HG03066 (cell line): Measurements from ENCODE around the gene ZNF880.
"Not testable (repeated sequence)": the region's sequence is repeated elsewhere in the genome, so short reads cannot be mapped to it uniquely, and the experiment has no call there.

Experiments used
- ATAC-seq: cut with Tn5 transposase; IDR thresholded peaks from one replicate; pipeline ENCODE4 v1.9.1; 2021; ENCODE audit warnings: low read depth; ENCODE audit not compliant: unreplicated experiment

The ZNF880 gene

GRCh38 chr19:52369559-52370340, at the start of gene ZNF880:
ZNF880 (plus strand) TSS chr19:52369923; CDS start chr19:52369966, 43 bp downstream.
- ATAC-seq = peak; percentile 60

DNA sequence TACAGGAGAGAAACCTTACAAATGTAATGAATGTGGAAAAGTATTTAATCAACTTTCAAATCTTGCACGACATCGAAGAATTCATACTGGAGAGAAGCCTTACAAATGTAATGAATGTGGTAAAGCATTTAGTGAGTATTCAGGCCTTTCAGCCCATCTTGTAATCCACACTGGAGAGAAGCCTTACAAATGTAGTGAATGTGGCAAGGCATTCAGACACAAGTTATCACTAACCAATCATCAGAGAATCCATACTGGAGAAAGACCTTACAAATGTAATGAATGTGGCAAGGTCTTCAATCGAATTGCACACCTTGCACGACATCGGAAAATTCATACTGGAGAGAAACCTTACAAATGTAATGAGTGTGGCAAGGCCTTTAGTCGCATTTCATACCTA, 47.3 kb upstream of the ZNF880 start:
- ATAC-seq = no peak

DNA sequence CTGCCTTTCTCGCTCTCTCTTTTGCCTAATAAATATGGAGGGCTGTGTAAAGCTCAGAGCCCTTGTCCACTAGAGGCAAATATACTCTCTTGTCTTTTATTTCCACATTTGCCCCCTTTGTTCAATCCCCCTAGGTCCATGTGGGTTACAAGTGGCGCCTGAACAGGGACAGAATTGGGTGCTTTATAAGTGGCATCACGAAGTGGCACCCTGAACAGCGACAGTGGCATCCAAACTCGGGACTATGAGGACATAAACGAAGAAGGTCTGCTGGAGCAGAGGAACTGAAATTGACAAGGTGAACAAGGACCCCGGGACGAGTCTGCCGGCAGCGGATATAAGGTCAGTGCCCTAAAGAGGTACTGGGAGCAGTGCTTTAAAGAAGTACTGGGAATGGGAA, 38.0 kb upstream of the ZNF880 start:
- no peak for ATAC-seq

DNA sequence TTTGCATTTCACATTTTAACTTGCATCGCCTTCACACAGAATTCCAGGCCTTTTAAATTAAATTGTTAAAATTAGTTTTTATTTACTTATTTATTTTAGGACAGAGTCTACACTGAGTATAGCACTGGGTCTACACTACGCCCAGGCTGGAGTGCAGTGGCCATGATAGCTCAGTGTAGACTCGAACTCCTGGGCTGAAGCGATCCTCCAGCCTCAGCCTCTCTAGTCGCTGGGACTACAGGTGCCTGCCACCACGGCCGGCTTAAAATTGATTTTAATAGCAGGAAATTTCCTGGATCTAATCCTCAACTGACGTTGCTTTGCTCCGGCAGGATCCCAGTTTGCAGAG, 34.0 kb upstream of the ZNF880 start:
- no peak for ATAC-seq

GRCh38 chr19:52336117-52336790, 33.5 kb upstream of the ZNF880 start, which contains the start of gene ZNF610:
ZNF610 (plus strand) TSS chr19:52336243; CDS start chr19:52349173, 12,930 bp downstream.
- ATAC-seq = peak; percentile 56

DNA sequence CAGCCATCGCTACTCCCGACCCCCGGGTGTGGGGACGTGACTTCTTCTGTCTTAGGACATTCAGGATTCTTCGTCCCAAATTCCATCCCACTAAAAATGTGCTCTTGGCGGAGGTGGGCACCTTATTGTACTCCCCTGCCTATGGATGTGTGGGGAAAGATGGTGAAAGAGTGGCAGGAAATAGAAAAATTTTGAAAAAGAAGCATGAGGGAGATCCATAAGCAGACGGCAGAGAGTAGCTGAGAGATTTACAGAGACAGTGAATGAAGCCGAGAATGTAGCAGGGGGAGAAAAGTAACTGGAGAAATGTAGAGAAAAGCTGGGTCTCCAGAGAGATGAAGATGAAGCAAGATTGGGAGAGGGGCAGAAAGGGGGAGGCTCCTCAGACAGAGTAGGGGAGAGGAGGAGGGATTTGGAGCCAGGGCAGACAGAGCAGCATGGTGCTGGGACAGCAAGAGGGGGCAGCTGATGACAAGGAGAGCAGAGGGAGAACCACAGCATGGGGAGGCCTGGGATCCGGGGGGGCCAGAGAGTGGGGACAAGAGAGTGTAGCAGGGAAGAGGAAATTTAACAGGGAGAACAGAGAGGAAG, 32.8 kb upstream of the ZNF880 start:
- no peak for ATAC-seq

- ATAC-seq = not testable (repeated sequence)
These were observed 30.7 kb upstream of the ZNF880 start for GRCh38 chr19:52339022-52339421.

GRCh38 chr19:52343548-52343947, 26.2 kb upstream of the ZNF880 start:
- no peak for ATAC-seq

DNA sequence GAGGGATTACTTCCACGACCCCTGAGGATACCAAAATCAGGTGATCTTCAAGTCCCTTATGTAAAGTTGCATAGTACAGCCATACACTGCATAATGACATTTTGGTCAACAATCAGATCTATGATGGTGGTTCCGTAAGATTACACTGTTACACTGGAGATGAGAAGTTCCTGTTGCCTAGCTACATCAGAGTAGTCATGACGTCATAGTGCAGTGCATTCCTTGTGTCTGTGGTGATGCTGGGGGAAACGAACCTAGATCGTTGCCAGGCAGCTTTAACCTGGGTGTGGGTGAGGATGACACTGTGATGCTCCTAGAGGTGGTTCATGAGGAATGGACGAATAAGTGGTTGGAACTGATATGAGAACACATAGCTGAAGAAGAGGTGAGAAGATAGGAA, 24.6 kb upstream of the ZNF880 start:
- ATAC-seq = no peak

DNA sequence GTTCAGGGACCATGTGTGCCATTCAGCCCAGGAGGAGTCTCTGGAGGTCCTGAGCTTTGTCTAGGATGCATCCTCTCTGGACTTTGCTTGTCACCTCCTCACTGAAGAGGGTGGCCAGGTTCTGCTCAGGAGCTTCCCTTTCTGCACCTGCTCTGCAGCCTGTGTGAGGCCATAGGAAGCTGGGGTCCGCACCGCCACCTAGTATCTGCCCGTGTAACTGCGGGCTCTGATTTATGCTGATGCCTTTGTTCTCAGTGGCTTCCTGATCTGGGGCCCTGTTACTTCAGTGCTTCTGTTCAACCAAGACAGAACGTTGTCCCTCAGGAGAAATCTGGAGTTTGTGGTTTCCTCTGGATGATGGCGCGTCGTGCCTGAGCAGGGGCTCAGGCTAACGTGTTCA, 18.2 kb upstream of the ZNF880 start:
- ATAC-seq = no peak

GRCh38 chr19:52366414-52366824, 3.3 kb upstream of the ZNF880 start:
- ATAC-seq = no peak

DNA sequence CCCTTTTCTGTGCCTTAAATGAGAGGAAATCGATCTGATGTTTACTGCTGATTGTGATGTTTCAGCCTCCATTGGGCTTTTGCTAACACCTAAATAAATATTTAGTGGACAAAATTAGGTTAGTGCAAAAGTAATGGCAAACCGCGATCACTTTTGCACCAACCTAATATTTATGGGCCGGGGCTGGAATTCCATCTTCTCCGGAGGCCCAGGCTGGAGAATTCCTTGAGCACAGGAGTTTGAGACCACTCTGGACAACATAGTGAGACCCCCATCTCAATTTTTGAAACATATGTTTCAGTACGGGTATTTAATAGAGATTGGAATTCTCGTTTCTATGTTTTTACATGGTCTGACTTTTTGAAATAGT, 603 bp downstream of the ZNF880 start:
- no peak for ATAC-seq

DNA sequence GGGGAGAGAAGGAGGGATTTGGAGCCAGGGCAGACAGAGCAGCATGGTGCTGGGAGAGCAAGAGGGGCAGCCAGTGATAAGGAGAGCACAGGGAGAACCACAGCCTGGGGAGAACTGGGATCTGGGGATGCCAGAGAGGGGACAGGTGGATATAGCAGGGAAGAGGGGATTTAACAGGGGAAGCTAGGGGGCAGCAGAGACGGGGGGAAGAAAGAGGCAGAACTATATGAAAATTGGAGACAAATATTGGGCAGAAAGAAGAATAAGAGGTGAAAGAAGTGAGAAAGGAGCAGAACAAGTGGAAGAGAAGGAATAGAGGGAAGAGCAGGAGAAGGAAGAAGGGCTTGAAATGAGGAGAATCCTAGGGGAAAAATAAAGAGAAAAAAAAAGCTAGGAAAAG, 21.4 kb downstream of the ZNF880 start:
- ATAC-seq = no peak

DNA sequence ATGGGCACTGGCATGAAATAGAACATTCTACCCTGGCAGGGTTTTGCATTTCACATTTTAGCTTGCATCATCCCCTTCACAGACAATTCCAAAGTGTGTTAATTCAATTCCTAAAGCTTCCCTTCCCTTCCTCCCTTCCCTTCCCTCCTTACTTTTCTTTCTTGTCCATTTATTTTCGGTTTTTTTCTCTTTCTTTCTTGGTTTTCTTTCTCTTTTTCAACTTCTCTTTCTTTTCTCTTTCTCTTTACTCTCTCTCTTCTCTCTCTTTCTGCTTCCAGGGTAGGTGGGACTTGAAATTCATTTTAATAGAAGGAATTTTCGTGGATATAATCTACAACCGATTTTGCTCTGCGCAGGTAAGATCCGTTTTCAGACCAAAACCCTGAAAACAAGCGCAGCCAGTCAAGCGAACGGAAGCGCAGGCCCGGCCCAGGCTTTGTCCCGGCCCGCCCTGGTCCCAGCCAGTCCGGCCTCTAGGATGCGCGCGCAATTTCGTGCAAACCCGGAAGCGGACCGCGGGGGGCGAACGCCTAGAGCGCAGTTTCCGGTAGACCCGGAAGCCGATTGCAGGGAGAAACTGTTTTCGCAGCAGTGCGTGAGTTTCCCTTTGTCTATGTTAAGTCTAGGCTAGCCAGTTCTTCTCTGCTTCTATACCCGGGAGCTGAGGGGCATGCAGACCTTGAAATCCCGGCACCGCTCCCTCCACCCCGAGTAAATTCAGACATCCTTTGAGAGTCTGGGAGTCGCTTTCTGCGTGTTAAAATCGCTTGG, 27.8 kb downstream of the ZNF880 start, which contains the start of gene ZNF528:
ZNF528 (plus strand) TSS at position 540 of the 771 bp plus-strand sequence. CDS start 4,165 bp downstream, outside the sequence.
- no peak for ATAC-seq

DNA sequence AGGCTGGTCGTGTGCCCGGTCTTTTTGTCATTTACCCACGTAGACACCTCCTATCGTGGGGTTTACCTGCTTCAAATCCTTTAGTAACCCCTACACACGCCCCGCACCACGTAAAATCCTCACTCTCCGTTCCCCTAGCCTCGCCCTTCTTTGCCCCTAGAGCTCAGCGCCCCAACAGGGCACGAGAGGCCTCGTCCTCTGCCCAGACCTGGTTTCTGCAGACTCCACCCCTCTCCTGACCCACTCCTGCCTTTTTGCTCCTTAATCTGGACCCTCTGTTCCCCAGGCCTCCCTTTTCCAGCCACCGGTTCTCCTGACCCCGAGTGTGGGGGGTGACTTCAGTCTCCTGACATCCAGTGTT, 28.3 kb downstream of the ZNF880 start:
- ATAC-seq = no peak

DNA sequence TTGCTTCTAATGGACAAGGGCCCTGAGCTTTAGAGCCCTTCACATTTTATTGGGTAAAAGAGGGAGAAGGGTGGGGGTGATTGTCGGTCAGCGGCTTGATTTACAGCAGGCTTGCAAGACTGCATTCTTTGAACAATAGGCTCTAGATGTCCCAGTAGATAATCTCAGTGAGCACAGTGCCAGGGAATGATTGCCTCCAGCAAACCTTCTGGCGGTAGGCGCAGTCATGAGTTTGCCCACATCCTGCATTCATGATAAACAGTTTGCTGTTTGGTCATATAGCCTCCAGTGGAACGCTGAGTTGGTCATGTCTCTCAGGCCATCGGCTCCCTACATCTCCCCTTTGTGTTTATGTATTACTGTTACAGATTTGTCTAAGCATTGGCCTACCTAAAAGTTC, 40.6 kb downstream of the ZNF880 start:
- ATAC-seq = no peak

GRCh38 chr19:52415711-52416110, 46.0 kb downstream of the ZNF880 start:
- no peak for ATAC-seq

DNA sequence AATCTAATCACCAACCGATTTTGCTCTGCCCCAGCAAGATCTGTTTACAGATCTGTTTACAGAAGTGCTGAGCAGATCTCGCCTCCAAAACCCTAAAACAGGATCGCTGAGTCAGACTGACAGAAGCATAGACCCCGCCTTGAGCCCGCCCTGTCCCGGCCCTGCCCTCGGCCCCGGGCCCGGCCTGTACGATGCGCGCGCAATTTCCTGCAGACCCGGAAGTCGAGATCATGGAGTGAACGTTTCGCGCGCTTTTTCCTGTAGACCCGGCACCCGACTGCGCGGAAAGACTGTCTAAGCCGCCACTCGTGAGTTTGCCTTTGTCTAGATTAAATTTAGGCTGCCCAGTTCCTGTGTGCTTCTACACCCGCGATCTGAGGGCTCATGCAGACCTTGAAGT, 59.2 kb downstream of the ZNF880 start, which contains the start of gene ZNF534:
ZNF534 (plus strand) TSS at position 212 of the 400 bp plus-strand sequence. CDS start 2,327 bp downstream, outside the sequence.
- no peak for ATAC-seq
